T-helper 2 cell treated with Interferon-gamma antibody and Interleukin-4, amounts not matched to agents 100 ng/mL and 5 ng/mL, for 36 hours (primary cell): ENCODE data around the gene ICE2. TPM values are rescaled to one million over a fixed set of nuclear protein-coding genes. Genes with fewer than 3 reads are reported as not detected.
"Not testable (repeated sequence)": the region's sequence is repeated elsewhere in the genome, so short reads cannot be mapped to it uniquely, and the experiment has no call there.

Experiments used
- intact Hi-C: fragments of 100-400 bp; cut with micrococcal nuclease; formaldehyde crosslinking; loops from one replicate; pipeline ENCODE4 v1.15.1; 2023
- total RNA-seq: library from RNA; stranded (reverse); gene quantifications from 2 replicates; pipeline ENCODE4 v1.2.3, GENCODE V29; 2022

The ICE2 gene
- total RNA-seq, 1 donor from 2014 or later: 65.3 TPM

DNA sequence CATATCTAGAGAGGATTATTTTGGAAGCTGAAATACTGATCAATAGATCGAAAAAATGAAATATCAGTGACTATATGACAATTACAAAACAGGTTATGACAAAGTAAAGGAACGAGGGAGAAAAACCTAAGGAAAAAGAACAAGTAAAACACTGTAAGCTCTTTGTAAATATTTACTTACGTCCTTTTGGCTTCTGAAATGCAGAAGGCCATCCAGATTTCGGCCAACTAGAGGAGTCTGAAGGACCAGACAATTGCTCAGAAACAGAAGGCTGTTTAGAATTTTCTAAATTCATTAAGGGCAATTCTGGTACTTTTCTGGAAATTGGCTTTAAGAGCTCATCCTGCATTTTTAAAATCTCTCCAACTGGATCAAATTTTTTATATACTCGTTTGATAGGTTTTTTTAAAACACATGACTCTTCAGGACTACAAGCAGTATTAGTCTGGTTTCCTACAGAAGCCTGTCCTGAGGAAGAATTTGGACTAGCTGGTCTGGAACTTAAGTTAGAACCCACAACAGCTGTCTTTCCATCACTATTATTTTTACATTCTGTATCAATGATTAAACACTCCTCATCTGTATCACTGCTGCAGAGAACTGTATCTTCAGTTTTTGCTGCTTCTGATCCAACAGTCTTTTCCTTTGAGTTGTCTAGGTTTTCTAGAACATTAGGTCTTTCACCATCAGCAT lies 30.1 kb downstream of the ICE2 start:
- intact Hi-C loops: no loop called here

DNA sequence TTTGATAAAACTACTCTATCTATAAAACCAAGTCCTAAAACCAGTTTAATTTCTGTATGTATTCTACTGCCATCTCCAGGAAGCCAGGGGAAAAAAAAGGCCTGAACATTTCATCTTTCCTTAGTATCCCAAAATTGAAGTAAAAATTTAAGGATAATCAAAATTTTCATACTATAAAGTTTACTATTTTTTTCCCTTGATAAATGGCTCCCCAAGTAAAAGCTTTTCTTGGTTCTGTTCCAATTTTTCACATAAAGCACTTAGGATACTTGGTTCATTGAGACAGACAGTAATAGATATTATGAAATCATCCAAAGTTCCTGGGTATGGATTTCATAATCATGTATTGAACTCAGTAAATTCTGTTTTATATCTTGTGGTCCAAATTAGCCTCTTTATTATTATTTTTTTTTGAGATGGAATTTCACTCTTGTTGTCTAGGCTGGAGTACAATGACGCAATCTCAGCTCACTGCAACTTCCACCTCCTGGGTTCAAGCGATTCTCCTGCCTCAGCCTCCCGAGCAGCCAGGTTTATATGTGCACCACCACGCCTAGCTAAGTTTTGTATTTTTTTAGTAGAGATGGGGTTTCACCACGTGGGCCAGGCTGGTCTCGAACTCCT lies 34.5 kb downstream of the ICE2 start:
- intact Hi-C loops: loop anchor here (2.0 kb wide), 2 partner anchors 56 to 82 kb away; no protein-coding TSS in a partner anchor

DNA sequence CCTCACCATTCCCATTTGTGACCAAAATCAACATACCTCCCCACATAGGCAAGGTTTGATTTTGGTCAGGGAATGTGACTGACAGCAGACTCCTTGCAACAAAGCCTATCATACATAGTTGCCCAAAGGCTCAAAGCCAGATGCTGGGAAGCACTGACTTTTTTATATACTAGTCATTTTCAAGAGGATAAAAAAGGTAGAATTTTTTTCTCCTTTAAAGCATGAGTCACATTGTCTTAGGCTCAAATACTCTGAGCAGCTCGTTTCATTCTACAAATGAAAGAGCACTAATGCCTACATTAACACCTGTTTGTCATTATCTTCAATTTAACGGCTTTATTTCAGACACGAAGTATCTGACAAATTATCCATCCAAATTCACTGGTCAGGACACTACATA lies 36.2 kb downstream of the ICE2 start:
- intact Hi-C loops: no loop called here

DNA sequence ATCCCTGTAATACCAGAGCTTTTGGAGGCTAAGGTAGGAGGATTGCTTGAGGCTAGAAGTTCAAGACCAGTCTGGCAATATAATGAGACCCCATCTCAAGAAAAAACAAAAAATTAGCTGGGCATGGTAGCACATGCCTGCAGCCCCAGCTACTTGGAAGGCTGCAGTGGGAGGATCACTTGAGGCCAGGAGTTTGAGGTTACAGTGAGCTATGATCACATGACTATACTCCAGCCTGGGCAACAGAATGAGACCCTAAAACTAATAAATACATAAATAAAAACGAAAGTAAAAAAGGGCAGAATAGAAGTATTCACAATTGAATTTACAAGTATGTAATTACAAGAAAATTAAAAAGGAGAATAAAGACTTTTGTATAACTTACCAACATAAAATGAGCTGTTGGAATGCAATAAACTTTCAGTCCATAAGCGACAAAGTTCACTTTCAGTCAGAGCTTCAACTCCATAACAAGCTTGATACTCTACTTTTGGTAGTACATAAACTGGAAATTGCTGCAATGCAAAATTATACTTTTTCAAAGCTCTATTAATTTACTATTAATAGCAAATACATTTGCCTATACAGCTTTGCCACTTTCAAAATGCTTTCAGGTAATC lies 36.8 kb downstream of the ICE2 start:
- intact Hi-C loops: no loop called here

DNA sequence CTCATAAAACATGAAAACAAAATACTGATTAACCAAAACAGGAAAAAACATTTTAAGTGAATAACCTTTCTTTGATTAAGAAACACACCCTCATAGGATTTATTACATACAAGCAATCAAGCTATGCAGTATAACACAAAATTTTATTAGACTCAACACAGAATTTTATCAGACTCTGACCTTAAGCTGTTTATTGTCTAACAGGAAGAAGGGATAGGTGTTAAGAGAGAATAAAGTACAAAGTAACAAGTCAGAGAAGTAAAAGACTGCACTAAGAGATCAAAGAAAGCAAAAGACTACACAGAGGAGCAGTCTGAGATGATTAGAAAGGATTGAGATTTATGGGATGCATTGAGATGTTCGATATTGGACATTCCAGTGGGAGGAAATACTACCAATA lies 37.6 kb downstream of the ICE2 start:
- intact Hi-C loops: no loop called here

DNA sequence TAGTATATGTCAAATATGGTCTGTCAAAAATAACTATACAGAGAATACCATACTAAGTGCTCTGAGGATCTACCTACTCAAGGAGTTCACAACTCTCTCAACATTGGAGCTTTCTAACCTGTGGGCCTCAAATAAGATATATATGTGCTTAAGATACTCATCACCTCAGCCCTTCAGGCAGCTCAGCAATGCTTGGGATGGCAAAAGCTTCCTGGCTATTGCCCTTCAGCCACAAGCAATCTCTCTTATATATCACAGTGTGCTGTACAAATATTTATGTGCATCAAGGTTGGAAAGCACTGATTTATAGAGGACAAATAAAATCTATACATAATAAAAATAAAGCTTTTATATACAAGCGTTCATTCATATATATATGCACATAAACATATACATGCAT lies 40.3 kb downstream of the ICE2 start:
- intact Hi-C loops: no loop called here

DNA sequence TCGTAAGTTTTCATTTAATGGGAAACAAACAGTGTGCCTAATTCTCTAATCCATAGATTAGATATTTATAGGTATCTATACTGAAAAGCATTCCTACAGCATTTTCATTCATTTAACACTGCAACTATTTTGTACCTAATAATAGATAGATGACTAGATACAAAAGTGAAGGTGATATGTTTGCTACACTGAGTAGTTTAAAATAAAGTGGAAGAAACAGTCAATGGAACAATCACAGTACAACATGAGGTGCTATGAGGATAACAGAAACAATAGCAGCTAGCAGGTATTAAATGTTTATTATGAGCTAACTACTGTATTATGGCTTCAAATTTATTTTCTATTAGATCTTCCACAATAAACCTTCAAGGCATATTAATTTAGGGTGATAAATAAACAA lies 50.0 kb downstream of the ICE2 start:
- intact Hi-C loops: no loop called here

DNA sequence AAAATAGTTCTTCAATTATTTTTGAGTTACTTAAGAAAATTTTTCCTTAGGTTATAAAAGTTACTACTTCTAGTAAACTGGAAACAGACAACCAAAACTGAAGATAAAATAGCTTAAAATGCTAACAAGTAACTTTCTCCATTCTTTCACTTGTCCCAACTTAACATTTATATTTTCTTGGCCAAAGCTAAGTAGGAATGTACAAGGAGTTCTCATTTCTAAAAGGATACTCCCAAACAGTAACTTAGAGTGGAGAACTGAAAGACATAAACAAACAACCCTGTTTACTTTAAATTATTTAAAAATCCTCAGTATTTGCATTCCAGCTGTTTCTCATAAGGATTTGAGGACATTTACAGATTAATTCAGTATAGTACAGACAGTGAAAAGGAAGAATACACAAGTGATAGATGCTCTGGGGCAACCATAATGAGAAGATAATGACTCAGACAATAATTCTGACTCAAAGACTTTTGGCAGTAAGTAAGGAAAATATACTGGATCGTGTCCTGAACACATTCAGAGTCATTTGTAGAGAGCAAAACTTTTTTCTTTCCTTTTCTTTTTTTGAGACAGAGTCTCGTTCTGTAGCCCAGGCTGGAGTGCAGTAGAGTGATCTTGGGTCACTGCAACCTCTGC lies 52.0 kb downstream of the ICE2 start:
- intact Hi-C loops: no loop called here

DNA sequence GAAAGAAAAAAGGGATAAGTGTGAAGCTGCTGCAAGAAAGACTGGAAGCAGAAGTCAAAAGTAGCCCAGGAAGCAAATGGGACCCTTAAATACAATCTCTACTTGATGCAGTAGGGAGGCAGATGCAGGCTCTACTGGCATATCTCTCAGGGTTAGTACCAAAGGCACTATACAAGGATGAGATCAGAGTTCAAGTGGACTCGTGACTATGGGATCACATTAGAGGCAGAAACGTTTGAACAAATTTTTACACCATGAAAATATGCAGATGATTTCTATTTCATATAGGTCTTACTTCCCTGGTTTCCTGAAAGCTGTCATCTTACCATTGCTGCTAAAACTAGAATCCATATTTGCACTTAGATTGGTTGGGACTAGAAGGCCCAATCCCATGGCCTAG lies 53.5 kb downstream of the ICE2 start:
- intact Hi-C loops: no loop called here

DNA sequence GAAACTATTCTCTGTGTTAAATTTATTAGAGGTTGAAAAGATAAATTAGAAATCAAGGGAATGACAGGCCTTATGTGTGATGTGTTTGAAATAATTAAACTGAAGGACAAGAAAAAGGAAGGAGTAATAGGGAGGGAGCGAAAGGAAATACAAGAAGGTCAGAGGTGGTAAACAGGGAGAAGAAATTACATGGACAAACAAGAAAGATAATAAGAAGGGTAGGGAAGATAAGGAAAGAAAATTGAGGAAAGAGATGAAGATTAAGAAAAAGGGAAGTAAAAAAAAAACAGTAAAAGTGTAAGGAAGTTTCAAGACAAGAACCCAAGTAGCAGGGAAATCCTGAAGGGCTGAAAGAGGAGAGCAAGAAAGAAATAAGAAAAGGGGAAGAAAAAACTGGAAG lies 54.9 kb downstream of the ICE2 start:
- intact Hi-C loops: no loop called here

DNA sequence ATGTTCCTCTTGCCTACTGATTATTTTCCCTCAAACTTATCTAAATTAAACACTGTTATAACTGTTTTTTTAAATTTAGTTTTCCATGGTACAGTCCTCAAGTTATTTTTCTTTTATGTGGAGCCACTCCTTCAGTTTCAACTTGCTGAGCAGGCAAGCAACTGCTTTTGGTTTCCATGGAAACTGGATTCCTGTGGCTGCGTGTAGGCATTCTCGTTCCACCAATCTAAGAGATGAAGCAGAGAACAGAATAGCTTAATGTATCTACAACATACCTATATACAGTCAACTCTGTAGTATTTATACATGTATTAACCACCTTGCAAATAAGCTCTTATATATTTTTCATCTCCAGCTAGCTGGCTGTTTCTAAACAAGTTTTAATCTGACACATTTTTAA lies 55.4 kb downstream of the ICE2 start:
- intact Hi-C loops: no loop called here

DNA sequence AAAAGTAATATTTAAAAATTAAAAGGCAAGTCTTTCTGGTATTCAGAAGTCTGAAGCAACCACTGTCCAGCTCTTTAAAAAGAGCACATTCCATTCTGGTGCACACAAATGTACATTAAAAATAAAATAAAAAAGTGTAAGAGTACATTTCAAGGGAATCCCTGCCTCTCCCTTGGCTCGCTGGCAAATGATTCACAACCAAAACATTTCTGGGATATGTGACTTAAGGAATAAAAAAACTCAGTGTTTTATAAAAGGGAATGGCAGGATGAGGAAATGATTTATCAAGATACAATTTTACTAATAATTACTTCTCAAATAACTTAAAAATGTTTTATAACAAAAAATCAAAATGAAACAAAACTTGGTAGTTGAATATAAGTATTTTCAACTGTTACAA lies 57.4 kb downstream of the ICE2 start:
- intact Hi-C loops: no loop called here

DNA sequence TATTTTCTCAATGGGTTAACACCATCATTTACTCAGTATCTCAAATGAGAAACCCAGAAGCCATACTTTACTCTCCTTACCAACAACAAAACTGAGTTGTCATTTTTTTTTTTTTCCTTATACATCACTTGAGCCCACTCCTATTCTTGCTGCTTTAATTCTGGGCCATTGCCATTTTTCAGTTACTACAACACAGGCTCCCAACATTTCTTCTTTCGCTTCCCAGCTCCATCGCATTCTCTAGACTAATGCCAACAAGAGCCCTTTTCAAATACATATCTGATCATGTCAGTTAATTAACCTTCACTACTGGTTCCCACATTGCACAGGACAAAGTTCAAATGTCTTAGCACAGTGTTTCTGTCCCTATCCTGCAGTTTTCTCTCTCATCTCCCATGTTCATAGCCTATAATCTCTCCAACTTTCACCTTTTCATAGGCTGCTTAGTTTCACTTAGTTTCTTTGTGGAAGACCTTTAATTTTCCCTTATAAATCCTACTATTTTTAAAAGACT lies 58.7 kb downstream of the ICE2 start:
- intact Hi-C loops: no loop called here

DNA sequence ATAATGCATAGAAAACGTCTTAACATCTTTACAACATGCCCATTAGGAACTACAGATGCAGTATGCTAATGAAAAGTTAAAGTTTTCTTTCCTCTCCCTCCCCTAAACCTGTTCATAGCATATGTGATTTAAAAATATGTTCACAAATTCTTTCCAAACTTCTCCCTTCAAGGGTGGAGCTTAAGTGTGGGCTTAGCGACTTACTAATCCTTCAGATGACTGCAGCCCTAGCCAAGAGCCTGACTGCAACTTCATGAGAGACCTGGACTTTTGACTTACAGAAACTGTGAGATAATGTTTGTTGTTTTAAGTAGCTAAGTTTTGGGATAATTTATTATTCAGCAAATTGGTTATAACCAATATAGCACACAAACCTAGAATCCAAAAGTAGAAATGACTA lies 59.2 kb downstream of the ICE2 start:
- intact Hi-C loops: no loop called here

DNA sequence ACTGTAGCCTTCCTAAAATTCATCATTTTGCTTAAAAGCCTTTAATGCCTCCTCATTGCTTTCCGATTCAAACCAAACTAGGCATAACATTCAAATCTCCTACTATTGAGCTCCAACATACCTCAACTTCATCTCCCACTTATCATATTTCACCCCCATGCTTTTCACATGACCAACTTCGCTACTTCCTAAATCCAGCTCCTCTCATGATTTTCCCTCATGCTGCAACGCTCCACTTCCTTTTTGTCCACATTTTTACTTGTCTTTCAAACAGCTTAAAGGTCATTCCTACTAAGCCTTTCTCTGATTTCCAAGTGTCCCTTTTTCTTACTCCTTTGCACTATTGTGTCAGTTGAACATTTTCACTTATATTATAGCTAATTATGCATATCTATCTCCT lies 60.8 kb downstream of the ICE2 start:
- intact Hi-C loops: no loop called here

DNA sequence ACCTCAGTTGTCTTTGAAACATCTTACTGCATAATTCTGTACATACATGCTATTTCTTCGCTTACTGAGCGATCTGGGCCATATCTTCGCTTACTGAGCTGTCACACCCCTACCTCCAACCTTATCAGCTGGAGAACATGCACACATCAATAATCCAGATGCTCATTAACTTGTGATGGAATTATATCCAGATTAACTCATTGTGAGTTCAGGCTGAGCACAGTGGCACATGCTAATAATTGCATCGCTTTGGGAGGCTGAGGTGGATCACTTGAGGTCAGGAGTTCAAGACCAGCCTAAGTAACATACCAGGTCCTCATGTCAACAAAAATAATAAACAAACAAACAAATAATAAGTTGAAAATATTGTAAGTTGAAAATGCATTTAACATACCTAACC lies 61.8 kb downstream of the ICE2 start:
- intact Hi-C loops: no loop called here

DNA sequence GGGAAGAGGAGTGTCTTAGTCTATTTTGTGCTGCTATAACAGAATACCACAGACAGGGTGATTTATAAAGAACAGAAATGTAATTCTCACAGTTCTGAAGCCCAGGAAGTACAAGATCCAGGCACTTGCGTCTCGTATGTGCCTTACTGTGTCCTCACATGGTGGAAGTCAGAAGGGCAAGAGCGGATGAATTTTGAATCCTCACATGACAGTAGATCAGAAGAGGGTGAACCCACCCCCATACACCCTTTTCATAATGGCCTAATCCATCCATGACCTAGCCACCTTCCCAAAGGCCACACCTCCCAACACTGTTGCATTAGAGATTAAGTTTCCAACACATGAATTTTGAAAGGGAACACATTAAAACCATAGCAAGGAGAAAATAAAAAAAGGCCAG lies 62.5 kb downstream of the ICE2 start:
- intact Hi-C loops: no loop called here

DNA sequence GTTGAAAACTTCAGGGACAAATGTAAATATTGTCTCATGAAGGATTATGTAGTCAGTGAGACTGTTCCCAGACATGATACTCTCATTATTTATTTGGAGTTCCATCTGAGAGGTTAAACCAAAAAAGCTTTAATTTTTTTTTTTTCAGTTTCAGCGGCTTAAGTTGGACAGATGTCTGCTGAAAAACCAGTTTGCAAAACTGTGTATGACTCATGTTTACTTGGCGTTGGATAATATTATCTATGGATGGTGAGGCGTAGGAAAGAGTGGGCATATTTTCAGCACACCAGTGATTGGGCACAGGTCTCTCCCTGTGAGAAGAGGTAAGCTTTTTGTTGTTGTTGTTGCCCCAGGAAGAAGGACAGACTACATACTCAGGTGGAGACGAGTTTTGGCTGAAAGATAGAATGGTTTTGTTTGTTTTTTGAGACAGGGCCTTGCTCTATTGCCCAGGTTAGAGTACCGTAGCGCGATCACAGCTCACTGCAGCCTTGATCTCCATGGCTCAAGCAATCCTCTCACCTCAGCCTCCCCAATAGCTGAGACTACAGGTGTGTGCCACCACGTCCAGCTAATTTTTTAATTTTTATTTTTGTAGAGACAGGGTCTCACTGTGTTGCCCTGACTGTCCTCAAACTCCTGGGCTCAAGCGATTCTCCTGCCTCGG lies 64.8 kb downstream of the ICE2 start:
- intact Hi-C loops: no loop called here

DNA sequence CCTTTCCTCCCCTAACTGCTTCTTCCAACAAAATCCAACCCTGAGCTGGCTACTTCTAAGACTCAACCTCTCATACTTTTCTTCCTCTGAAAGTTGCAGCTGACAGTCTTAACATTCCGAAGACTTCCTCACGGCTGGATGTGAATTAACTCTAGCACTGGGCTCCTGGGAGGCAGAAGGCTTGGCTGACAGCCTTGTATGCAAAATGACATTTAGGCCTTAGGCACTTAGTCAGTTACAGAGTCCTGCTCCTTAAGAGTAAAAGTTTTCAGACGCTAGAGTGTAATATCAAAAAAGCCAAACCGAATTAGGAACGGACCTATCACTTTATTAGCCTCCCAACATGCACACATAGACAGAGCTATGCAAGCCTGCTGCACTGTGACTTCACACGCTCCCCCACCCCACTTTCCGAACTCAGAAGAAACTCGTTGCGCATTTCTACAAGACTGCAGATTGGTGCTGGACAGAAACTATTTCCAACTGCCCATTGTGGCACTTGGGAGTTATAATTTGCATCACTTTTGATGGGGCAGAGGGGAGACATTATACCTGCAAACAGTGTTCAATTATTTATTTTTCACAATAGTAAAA lies 65.6 kb downstream of the ICE2 start:
- intact Hi-C loops: no loop called here

DNA sequence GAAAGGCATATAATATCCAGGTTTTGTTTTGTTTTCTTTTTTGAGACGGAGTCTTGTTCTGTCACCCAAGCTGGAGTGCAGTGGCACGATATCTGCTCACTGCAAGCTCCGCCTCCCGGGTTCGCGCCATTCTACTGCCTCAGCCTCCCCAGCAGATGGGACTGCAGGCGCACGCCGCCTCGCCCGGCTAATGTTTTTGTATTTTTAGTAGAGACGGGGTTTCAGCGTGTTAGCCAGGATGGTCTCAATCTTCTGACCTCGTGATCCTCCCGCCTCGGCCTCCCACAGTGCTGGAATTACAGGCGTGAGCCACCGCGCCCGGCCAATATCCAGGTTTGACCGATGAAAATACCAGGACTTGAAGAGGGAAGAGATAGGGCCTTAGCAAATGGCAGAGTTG lies 66.1 kb downstream of the ICE2 start:
- intact Hi-C loops: not testable (repeated sequence)

DNA sequence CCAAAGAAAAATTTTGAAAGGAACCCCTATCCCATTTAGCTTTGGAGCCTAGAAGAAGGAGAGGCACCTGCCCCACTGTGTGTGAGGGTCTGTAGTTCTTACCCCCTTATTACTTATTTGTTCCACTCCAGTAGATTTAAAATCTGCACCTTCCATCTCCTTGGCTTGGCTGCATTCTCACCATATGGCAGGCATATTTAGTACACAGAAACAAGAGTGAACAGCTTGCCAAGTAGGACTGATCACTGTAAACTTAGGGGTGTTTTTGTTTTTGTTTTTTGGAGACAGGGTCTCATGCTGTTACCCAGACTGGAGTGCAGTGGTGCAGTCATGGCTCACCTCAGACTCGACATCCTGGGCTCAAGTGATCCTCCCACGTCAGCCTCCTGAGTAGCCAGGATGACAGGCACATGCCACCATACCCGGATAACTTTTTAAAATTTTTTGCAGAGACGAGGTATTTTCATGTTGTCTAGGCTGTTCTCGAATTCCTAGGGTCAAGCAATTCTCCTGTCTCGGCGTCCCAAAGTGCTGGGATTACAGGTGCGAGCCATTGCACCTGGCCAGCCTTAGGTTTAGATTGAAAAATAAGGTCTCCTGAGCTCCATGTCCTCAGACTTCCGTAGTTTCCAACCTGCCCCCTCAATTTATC lies 67.0 kb downstream of the ICE2 start:
- intact Hi-C loops: no loop called here
